Natural killer cell (primary cell): Measurements from ENCODE around the gene IP6K2. TPM values are rescaled to one million over a fixed set of nuclear protein-coding genes. Genes with fewer than 3 reads are reported as not detected.

Source experiments
- ATAC-seq, 3 donors: fragments of 150-1000 bp in 2 of 3; fragments of 200-7000 bp in 1 of 3; cut with Tn5 transposase; 1 replicate in 1 of 3; 2 replicates in 2 of 3; pipeline ENCODE4 v1.10.0; 2021; ENCODE audit warnings: mild to moderate bottlenecking in 2 of 3, moderate library complexity in 2 of 3
- DNase-seq, 2 donors: peaks; one replicate each; pipeline versions ENCODE4 v3.0.0 to v3.0.0-alpha.2; 2013 to 2021; ENCODE audit warnings: mixed read lengths in 1 of 2
- H3K27ac ChIP-seq: one replicate; pipeline ENCODE4 v1.5.1; 2013; ENCODE audit warnings: mild to moderate bottlenecking, low read length
- H3K27me3 ChIP-seq: one replicate; pipeline ENCODE4 v1.6.1; 2013; ENCODE audit warnings: low read length; ENCODE audit not compliant: control insufficient read depth, insufficient read depth
- H3K36me3 ChIP-seq: one replicate; pipeline ENCODE4 v1.6.1; 2013; ENCODE audit warnings: low read length; ENCODE audit not compliant: control insufficient read depth, insufficient read depth
- H3K4me1 ChIP-seq: one replicate; pipeline ENCODE4 v1.6.1; 2013; ENCODE audit warnings: low read length; ENCODE audit not compliant: control insufficient read depth, insufficient read depth
- H3K4me3 ChIP-seq: one replicate; pipeline ENCODE4 v1.5.1; 2013; ENCODE audit warnings: low read length
- H3K9me3 ChIP-seq: one replicate; pipeline ENCODE4 v1.6.1; 2013; ENCODE audit warnings: low read length; ENCODE audit not compliant: control insufficient read depth, insufficient read depth
- H3K27ac Mint-ChIP-seq, 2 donors: one replicate each; pipeline ENCODE4 v1.8.0; 2022; ENCODE audit warnings: mild to moderate bottlenecking in 2 of 2, mixed read lengths in 2 of 2, moderate library complexity in 1 of 2
- H3K27me3 Mint-ChIP-seq, 2 donors: one replicate each; pipeline ENCODE4 v1.8.0; 2022; ENCODE audit warnings: low read depth in 2 of 2, mixed read lengths in 2 of 2
- H3K36me3 Mint-ChIP-seq: one replicate; pipeline ENCODE4 v1.8.0; 2022; ENCODE audit warnings: mixed read lengths
- H3K4me1 Mint-ChIP-seq, 2 donors: one replicate each; pipeline ENCODE4 v1.8.0; 2022; ENCODE audit warnings: mixed read lengths in 2 of 2
- H3K4me3 Mint-ChIP-seq: one replicate; pipeline ENCODE4 v1.8.0; 2022; ENCODE audit warnings: mild to moderate bottlenecking, moderate library complexity, mixed read lengths
- H3K9me3 Mint-ChIP-seq, 2 donors: one replicate each; pipeline ENCODE4 v1.8.0; 2022; ENCODE audit warnings: mixed read lengths in 2 of 2
- CTCF ChIP-seq: fragments of 200-600 bp; IDR thresholded peaks from one replicate; pipeline ENCODE4 v1.8.0; 2022; ENCODE audit warnings: antibody characterized with exemption
- WGBS: methylation state at CpG from one replicate; pipeline ENCODE4 v1.1.7; 2013; ENCODE audit warnings: missing lambda C conversion rate; ENCODE audit not compliant: insufficient coverage; 5-methylcytosine and 5-hydroxymethylcytosine counted together
- intact Hi-C: fragments of 100-400 bp; cut with micrococcal nuclease; formaldehyde crosslinking; loops from one replicate; pipeline ENCODE4 v1.14.2; 2022
- total RNA-seq, 4 donors: library from RNA; stranded (reverse); fragments of 120-200 nt in 1 of 4; gene quantifications; one replicate each; pipeline versions ENCODE4 v1.2.3 to v1.2.4, GENCODE V29; 2013 to 2022

IP6K2 gene
- total RNA-seq, 3 donors from 2014 or later (not counting 1 experiment from before 2014, with no cell fraction given), result 140 to 151 (median 148) TPM

GRCh38 chr3:48678056-48678455 is 39.0 kb downstream of the IP6K2 start:
- Histone ChIP-seq H3K4me1 (peaks cover 10% of the 10 kb centered on the region), H3K36me3 (peaks cover 14% of the 10 kb centered on the region), H3K27me3 (no peaks in the 10 kb centered on the region), H3K4me3 (no peak overlapping the region), H3K27ac (no peak overlapping the region), H3K9me3 (no peaks in the 10 kb centered on the region)
- Mint-ChIP-seq H3K27me3 (no peaks in the 10 kb centered on the region), H3K36me3 (no peaks in the 10 kb centered on the region), H3K27ac (no peak overlapping the region), H3K4me3 (no peak overlapping the region), H3K9me3 (no peaks in the 10 kb centered on the region), H3K4me1 (peaks cover 0 to 7% of the 10 kb centered on the region in 2 donors)
- TF ChIP-seq CTCF, result no peak
- intact Hi-C loops, result no loop called here
- ATAC-seq (no peak), DNase-seq (no peak)
- WGBS, result 89% methylated on average over 4 of the region's 4 CpGs

GRCh38 chr3:48674505-48674904 is 42.5 kb downstream of the IP6K2 start:
- no peaks in the 10 kb centered on the region for H3K27me3 ChIP-seq
- WGBS, result 99% methylated on average over 9 of the region's 9 CpGs
- intact Hi-C loops, result no loop called here
- no peak for DNase-seq
- no peaks in the 10 kb centered on the region for H3K36me3 Mint-ChIP-seq
- H3K9me3 ChIP-seq, result no peaks in the 10 kb centered on the region
- H3K27ac ChIP-seq, result no peak overlapping the region
- H3K4me3 Mint-ChIP-seq, result no peak overlapping the region
- H3K27ac Mint-ChIP-seq, result no peak overlapping the region
- H3K36me3 ChIP-seq, result no peaks in the 10 kb centered on the region
- H3K4me1 Mint-ChIP-seq, result no peaks in the 10 kb centered on the region
- H3K27me3 Mint-ChIP-seq, result no peaks in the 10 kb centered on the region
- H3K9me3 Mint-ChIP-seq, result no peaks in the 10 kb centered on the region
- H3K4me3 ChIP-seq, result no peak overlapping the region
- no peak for TF ChIP-seq CTCF
- H3K4me1 ChIP-seq, result peaks cover 5% of the 10 kb centered on the region
- no peak for ATAC-seq

- Histone ChIP-seq H3K4me1 (no peaks in the 10 kb centered on the region), H3K4me3 (no peak overlapping the region), H3K36me3 (no peaks in the 10 kb centered on the region), H3K27me3 (no peaks in the 10 kb centered on the region), H3K9me3 (no peaks in the 10 kb centered on the region), H3K27ac (no peak overlapping the region)
- Mint-ChIP-seq H3K36me3 (no peaks in the 10 kb centered on the region), H3K27ac (no peak overlapping the region), H3K27me3 (no peaks in the 10 kb centered on the region), H3K4me3 (no peak overlapping the region), H3K9me3 (no peaks in the 10 kb centered on the region), H3K4me1 (no peaks in the 10 kb centered on the region)
- WGBS, result 75% methylated on average over 1 of the region's 1 CpG
- ATAC-seq, result no peak
- TF ChIP-seq CTCF, result no peak
- intact Hi-C loops, result no loop called here
- no peak for DNase-seq
Observed at GRCh38 chr3:48672522-48672921, 44.5 kb downstream of the IP6K2 start.

- Mint-ChIP-seq H3K36me3 (no peaks in the 10 kb centered on the region), H3K4me1 (peaks cover 10 to 17% of the 10 kb centered on the region in 2 donors), H3K9me3 (no peaks in the 10 kb centered on the region), H3K27ac (no peak overlapping the region), H3K4me3 (no peak overlapping the region), H3K27me3 (peaks cover 3 to 11% of the 10 kb centered on the region in 2 donors)
- H3K4me3 ChIP-seq, result no peak overlapping the region
- H3K27ac ChIP-seq, result no peak overlapping the region
- no peak for ATAC-seq
- peaks cover 34% of the 10 kb centered on the region for H3K4me1 ChIP-seq
- no peak for TF ChIP-seq CTCF
- peaks cover 16% of the 10 kb centered on the region for H3K27me3 ChIP-seq
- 93% methylated on average over 3 of the region's 4 CpGs for WGBS
- intact Hi-C loops, result loop anchor here (2.0 kb wide), 1 partner anchor 52 kb away; the partner anchor contains the start of gene IP6K2
- no peaks in the 10 kb centered on the region for H3K36me3 ChIP-seq
- peaks cover 3% of the 10 kb centered on the region for H3K9me3 ChIP-seq
- no peak for DNase-seq
Observed at GRCh38 chr3:48664929-48665328, 52.1 kb downstream of the IP6K2 start.
